IPS-11a (cell line): ENCODE results near the gene ANKRD62.

Source experiments
- H3K4me3 ChIP-seq: one replicate; pipeline ENCODE4 v1.5.1; 2013; ENCODE audit warnings: low read depth, low read length, control low read depth

Gene ANKRD62

DNA sequence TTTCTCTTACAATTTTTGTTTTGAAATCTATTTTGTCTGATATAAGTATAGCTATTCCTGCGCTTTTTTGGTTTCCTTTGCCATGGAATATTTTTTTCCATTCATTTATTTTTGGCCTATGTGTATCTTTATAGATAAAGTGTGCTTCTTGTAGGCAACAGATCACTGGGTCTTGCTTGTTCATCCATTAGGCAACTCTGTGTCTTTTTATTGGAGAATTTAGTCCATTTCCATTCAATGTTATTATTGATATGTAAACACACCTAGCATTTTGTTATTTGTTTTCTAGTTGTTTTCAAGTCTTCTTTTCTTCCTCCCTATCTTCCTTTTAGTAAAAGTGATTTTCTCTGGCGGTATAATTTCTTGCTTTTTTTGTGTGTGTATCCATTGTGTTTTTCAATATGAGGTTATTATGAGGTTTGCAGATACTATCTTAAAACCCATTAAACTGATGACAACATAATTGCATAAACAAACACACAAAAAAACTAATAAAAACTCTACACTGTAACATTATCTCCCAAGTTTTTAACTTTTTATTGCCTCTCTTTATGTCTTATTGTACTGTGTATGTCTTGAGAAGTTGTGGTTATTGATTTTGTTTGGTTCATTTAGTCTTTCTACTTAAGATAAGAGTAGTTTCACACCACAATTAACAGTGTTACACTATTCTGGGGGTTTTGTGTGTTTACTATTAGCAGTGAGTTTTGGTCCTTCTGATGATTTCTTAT lies 71.6 kb downstream of the ANKRD62 start:
- H3K4me3 ChIP-seq, result no peak overlapping the region
